SW 1271 (cell line): ENCODE data around the gene FIGNL2.

Source experiments
- DNase-seq, 2 experiments: peaks; one replicate each; lab custom pipeline; 2025; lab: John Stamatoyannopoulos, UW

Gene FIGNL2

DNA sequence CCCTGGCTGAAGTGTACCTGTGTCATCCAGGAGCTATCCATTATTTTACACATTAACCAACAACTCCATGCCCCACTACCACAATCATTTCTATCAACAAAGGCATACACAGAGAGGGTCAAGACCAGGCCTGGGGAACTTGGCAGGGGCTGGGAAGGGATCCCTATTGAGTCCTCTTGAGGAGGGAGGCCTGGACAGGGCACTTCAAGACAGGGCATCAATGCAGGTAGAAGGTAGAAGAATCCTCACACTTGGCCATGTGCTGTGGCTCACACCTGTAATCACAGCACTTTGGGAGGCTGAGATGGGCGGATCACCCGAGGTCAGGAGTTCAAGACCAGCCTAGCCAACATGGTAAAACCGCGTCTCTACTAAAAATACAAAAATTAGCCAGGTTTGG, 26.0 kb upstream of the FIGNL2 start:
- DNase-seq = no peak

DNA sequence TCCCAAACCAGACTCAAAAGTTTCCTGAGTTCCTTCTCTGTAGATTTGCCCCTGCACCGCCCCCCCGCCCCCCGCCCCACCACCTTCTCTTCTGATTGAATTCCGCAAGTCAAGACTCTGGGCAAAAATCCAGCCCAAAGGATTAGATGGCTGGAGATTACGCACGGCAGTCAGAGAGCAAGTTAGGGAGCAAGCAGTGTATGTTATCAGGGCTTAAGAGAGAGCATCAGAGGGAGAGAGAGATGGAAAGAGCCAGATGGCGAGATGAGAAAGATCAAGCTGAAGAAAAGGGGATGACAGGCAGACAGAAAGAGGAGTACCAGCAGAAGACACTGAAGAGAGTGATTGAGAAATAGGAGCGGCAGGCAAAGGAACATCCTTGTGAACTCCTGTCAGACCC, 25.5 kb upstream of the FIGNL2 start:
- DNase-seq = no peak

DNA sequence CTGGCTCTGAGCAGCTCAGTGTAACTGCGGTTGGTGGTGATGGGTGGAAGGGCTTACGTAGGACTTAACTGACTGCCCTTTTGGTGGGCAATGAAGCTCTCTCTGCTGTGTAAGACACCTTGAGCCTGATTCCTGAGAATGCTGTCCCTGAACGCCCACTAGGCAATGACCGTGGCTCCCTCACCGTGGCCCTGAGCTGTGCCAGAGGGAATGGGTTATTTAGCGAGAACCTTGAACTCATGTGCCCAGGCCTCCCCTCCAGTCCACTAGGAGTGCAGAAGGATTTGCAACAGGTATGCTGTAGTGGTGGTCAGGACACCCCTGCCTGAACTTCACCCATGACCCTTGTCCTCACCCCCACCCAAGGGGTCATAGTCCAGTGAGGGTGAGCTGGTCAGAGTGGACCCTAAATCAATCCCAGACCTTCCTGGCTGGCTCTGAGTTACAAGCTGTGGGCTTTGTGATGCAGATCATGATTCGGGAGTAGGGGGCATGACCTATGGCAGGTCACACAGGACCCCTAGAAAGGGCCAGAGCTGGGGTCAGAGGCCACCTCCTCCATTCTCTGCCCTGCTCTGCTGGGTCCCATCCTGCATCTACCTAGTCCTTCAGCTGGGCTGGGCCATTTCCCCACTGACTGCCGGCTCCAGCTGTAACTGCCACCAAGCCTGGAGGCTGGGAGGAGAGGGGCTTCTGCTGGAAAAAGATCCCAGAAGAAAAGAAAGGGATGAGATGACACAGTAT, 24.9 kb upstream of the FIGNL2 start:
- no peak for DNase-seq

DNA sequence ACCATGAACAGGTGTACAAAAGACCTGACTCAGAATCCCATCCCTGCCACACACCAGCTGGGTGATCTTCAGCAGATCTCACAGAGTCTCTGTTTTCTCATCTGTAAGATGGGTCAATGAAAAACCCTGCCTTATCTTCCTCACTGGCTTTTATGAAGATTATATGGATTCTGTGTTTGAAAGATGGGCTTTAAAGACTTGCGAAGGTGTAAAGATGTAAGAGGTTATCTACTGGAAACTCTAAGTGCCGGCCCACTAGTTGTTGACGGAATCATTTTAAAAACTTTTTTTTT, 24.1 kb upstream of the FIGNL2 start:
- DNase-seq = no peak

DNA sequence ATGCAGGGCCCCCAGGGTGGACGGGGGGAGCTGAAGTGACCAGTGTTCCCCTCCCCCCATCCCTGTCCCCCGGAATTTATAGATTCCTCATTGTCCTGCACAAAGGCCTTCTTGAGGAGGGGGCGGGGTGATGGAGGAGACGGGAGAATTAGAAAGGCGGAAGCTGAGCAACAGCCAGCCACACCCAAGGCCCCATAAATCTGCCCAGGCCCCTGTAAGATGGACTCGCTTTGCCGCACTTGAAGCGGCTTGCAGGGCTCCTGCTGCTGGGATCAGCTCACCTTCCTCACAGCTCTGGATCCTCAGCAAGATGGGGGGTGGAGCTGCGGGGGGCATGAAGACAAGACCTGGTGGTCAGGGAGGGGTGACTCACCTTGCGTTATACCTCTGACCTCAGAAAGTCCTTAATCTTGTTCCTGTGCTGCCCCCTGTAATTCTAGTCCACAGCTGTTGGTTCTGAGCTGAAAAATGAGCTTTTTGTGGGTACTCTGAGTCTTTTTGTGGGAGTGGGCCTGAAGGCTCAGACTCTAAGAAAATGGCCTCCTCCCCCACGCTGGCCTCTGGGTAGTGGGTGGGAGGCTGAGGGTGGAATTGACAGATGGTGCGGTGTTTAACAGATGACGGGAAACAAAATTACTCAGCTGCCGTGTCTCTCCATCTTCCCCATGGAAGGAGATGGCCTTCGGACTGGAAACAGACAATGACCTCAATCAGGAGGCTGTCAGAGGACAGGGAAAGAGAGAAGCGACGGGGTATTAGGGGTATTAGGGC, 23.6 kb upstream of the FIGNL2 start:
- DNase-seq = no peak

DNA sequence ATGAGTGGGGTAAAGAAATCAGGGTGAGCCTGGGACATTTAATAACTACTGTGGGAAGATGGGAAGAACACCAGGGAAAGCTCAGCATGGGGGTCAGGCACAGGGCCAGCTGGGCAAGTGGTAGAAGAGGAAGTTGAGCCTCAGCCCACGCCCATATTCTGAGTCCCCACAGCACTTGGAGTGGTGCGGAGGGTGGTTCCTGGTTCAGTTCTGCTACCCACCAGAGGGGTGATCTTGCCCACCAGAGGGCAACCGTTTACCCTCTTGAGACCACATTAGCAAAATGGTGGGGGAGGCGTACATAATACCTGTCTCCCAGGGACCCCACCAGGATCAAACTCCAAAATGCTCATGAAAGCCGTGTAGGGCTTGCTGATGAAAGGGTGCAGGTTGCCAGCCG, 22.6 kb upstream of the FIGNL2 start:
- no peak for DNase-seq

DNA sequence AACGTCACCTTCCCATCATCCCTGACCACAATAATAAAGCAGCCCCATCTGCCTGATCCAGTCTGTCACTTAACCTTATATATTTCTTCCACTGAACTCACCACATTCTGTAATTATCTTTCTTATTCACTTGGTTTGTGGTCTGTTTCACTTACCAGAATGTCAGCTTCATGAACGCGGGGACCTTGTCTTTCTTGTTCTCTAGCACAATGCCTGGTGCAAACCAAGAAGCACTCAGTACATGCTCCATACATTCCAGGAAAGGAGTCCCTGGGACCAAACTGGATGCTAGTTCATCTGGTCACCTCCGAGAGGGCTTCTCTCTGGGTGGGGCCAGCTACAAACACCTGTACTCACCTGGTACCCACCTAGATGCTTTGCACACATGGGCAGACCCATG, 22.0 kb upstream of the FIGNL2 start:
- DNase-seq = no peak

DNA sequence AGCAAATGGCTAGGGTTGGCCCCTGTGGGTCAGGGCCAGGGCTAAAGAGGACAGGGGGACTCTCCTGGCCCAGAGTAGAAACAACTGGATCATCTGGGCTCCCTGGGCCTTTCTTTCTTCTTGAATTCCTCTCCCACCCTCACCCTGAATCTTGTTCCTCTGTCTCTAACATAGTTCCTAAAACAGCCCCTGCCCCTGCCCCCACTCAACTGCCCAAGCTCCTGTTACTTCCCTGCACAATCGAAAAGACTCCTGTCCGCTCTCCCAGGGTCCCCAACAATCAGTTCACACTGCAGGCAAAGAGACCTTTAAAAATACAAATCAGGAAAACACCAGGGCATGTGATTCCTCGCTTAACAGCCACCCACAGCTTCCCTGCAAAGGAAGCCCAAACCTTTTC, 21.4 kb upstream of the FIGNL2 start:
- no peak for DNase-seq

DNA sequence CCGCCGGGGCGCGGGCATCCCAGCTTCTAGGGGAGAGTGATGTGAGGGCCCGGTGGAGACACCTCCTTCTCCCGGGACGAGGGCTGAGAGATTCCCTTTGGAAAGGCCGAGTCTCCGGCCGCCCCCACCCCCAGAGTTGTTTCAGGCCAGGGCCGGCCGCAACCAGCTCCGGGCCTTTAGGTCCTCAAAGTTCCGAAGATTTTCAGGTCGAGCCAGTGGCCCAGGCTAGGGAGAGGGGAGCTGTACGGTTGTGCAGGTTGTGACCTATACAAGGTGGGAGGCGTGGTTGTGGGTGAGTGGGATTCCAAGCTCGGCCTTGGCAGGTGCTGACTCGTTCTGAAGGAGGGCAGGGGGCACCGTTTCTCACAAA, 21.0 kb upstream of the FIGNL2 start:
- no peak for DNase-seq

DNA sequence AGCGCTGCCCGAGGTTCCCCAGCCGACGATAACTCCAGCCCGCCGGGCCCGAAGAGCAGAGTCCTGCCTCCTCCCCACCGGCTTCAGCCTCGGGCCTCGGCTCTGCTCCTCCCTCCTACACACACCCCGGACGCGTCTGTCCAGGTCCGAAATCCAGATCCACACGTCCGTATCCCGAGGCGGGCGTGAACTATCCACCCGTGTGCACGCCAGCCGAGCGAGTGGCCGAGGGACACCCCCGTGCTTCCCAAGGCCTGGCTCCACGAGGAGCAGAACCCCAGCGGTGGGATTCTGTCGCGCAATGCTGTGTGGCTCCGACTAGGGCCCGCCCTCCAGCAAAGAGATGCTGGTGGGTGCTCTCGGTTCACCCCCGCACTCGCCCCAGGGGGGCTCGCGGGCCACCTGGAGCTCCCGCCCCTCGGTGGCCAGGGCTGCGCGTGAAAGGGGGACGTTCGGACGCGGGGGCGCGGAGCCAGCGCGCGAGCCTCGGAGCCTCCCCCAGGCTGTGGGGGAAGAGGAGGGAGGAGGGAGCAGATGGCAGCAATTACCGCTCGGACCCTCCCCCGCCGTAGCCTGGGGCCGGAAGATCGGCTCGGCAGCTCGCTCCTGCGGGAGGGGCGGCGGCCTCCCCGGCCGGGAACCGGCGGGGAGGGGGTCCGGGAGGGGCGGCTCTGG, 20.4 kb upstream of the FIGNL2 start:
- no peak for DNase-seq

DNA sequence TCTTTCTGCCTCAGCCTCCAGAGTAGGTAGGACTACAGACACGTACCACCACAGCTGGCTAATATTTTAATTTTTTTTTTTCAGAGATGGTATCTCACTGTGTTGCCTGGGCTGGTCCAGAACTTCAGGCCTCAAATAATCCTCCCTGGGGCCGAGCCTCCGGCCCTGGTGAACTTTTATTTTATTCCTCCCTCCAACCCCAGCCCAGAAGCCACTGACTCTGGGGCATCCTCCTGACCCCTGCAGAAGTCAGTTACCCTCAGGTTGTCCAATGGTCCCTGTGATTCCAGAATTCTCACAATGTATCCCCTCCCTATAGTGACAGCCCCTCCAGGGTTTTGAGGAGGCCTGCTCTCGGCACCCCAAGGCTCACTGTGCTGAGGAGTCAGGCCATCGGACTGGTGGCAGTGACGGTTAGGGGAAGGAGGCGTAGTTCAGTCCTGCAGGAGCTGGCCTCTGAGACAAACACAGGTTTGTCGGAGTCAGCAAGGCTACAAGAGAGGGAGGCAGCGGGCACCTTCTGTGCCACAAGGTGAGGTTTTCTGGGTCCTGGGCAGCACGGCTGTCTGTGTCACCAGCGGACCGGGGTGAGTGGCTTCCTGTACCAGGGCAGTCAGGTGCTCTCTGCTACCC, 19.4 kb upstream of the FIGNL2 start:
- DNase-seq = no peak

DNA sequence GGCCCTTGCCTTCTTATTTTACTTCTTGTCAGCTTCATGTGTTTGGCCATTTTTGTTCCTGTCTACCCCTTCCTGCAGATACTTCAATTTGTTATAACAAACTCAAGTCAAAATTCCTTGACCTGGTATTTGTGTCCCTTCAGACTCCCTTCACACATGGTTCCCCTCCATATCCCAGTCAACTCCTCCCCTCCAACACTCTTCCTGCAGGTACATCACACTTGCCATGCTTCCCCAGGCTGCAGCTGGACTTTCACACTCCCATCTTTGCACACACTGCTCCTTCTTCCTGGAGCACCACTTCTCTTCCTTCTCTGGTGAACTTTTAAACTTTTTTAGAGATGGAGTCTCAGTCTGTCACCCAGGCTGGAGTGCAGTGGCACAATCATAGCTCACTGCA, 18.9 kb upstream of the FIGNL2 start:
- no peak for DNase-seq

DNA sequence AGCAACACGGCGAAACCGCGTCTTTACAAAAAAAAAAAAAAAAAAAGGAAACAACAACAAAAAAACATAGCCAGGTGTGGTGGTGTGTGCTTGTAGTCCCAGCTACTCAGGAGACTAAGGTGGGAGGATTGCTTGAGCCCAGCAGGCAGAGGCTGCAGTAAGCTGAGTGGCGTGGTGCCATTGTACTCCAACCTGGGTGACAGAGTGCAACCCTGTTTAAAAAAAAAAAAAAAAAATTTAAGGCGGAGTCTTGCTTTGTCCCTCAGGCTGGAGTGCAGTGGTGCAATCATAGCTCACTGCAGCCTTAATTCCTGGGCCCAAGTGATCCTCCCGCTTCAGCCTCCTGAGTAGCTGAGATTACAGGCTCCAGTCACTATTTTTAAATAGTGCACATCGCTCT, 18.2 kb upstream of the FIGNL2 start:
- no peak for DNase-seq

DNA sequence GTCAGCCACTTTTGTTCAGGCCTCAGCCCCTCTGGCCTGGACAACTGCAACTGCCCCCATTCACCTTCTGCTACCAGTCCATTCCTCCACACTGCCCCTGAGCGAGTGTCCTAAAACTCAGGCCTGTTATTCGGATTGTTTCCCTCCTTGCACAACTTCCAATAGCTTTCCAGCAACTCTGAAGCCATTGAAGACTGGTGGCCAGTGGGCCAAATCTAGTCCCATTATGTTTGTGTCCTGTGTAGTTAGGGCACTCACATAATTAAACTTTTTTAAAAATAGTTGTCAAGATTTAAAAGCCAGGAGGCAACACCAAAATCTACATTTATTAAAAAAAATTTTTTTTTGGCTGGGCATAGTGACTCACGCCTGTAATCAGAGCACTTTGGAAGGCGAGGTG, 17.8 kb upstream of the FIGNL2 start:
- DNase-seq = no peak

DNA sequence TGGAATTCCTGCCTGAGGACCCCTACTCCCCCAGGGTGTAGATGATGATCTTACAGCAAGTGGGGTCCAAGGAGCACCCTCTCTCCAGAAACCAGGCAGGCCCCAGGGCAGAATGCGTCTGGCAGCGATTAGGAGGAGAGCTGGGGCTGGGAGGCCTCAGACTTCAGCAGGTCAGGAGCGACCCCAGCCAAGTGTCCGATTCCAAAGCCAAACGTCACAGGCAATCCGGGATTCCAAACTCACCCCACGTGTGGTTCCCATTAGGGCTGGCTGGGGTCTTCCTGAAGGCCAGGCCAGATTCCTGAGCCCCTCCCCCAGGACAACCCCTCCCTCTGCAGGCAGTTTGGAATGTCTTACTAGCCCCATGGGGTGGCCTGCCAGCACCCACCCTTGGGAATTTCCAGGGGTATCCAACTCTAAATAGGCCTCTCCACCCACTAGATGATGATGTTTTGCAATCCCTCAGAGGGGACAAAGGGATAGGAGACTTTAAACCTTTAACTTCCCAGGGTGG, 17.3 kb upstream of the FIGNL2 start:
- no peak for DNase-seq

DNA sequence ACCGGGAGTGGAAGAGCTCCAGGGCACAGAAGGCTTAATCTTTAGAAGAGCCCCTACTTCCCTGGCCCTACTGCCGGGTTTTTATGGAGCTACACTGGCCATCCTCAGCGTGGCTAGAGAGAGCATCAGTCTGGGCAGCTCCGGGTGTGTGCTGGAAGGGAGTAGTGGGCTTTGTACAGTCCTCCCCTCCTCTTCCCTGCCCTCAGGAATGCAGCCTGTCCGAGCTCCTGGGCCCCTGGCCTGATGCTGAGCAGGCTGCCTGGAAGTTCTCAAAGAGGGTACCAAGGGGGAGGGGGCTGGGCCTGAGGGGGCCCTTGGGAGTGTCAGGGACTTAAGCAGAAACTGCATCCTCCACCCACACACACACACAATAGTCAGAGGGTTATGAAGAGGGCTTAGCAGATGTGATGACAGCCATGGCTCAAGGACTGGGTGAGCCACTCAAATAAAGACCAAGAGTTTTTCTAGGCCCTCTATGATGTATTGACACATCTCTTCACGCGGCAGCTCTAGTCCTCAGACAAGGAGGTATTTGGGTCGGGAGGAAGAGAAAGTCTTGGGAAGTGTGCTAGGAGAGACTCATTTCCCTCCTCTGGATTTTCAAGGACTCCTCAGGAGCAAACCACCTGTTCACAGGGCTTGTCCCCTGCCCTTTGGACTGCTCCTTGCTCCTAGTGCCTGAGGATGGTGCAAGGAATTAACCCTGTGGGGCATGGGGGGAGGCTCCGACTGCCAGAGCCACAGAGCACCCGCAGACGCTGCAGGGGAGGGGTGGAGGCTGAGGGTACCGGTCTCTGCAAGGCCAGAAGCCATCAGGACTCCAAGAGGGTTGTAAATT, 16.5 kb upstream of the FIGNL2 start:
- DNase-seq = no peak

DNA sequence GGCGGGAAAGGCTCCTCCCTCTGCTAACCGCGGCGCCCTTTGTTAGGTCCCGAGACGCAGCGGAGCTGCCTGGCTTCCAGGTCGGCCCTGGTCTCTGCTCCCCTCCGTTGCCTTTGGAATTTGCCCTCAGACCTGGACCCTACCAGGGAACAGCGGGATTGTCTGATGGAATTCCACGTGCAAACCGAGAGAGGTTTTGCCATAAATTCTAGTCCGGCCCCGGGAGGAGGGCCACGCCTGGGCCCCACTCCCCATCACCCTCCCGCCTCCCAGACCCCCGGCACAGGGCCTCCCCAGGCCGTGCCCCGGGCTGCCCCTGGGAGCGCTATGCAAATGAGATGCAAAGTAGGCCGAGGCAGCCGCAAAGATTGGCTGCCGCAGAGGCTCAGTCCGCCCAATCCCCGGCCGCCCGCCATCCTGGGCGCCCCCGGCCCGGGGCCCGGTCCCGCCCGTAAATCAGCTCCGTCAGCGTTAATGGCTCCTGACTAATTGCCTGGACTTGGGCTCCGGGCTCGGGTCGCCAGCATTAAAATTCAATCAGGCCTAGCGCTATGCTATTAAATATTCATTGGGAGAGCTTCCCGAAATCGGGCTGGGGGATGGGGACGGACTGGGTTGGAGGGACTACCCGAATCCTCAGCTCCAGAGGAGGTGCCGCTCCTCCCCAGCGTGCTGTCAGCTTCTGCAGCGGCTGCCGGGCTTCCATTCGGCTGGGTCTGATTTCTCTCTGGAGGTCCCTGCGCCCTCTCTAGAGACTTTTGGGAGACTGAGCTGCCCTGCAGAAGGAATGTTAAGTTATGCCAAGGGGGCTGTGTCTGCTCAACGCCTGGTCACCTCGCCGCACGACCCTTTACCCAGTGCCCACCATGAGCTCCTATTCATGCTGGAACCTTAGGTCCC, 15.7 kb upstream of the FIGNL2 start:
- DNase-seq = no peak

DNA sequence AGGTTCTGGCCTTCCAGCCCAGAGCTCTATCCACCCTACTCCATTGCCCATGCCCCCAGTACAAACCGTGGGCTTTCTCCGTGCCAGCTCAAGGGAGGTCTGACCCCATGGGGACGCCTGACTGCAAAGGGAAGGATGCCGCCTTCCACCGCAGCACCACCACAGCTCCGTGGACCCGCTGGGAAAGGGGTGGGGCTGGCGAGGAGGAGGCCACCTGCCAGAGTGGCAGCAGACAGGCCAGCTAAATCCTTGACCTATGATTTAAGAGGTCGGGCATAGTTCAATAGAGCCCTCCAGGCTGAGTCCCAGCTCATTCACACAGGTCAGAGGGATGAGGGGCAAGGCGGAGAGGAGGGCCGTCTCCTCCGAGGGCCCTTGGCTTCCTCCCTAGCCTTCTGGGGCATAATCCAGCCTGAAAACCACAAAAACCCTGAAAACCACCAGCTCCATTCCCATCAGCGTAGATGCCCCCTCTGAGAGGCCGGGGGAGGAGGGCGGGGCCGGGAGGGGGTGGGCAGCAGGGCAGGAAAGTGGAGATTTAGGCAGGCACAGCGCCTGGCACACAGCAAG, 14.9 kb upstream of the FIGNL2 start:
- no peak for DNase-seq

DNA sequence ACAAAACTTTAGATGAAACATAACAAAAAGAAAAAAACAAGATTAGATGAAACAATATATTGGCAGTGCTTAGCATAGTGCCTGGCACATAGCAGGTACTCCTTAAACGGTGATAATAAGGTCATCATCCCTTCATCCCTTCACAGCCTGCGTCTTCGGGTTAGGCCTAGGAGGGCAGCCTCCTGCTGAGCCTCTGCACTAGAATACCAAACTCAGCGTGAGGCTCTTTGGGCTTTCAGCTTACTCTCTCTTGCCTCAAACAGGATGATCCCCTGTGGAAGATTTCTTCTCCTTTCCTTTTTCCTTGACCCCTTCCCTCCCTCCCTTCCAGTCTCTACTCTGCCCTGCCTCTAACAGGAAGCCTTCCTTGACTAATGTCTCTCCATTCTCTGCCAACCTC, 14.4 kb upstream of the FIGNL2 start:
- no peak for DNase-seq

DNA sequence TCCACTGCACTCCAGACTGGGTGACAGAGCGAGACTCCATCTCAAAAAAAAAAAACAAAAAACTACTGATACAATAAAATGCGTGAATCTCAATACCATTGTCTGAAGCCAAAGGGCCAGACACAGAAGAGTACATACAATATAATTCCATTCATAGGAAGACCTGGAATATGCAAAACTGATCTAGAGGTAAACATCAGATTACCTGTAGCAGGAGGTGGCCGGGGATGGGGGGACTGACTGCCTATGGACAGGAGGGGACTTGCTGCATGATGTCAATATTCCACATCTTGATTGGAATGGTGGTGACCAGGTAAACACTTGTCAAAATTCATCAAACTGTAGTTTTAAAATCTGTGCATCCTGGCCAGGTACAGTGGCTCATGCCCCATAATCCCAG, 12.5 kb upstream of the FIGNL2 start:
- DNase-seq = no peak
